PC-3 (cell line): ENCODE results near the gene TYW1. TPM values are rescaled to one million over a fixed set of nuclear protein-coding genes. Genes with fewer than 3 reads are reported as not detected.

Experiments used
- ATAC-seq: fragments of 200-7000 bp; cut with Tn5 transposase; 2 replicates; pipeline ENCODE4 v1.9.1; 2020; ENCODE audit warnings: mild to moderate bottlenecking, moderate library complexity
- BruUV-seq: library from RNA; stranded (reverse); fragments of 400-500 nt; replicated peaks from 2 replicates; lab custom pipeline; 2021; lab: Mats Ljungman, UMichigan
- CTCF ChIA-PET: fragments of 300-600 bp; sonication (Branson Sonifier 250); formaldehyde crosslinking; loops from one replicate; lab custom pipeline; 2022; ENCODE audit warnings: antibody characterized with exemption; lab: Charles Lee
- POLR2A ChIA-PET: fragments of 300-600 bp; sonication (Branson Sonifier 250); formaldehyde crosslinking; loops from one replicate; lab custom pipeline; 2022; ENCODE audit warnings: antibody characterized with exemption; ENCODE audit not compliant: unreplicated experiment; lab: Charles Lee
- DNase-seq: peaks from one replicate; pipeline ENCODE4 v3.0.0-alpha.2; 2015
- H2AFZ ChIP-seq: fragments of 300-600 bp; sonication (generic); 2 replicates; pipeline ENCODE4 v1.6.0; 2016; ENCODE audit warnings: antibody characterized with exemption, low read length
- H3F3A ChIP-seq: fragments of 300-600 bp; sonication (generic); one replicate; pipeline ENCODE4 v1.6.0; 2017; ENCODE audit warnings: antibody characterized with exemption, low read length, control low read depth, mild to moderate bottlenecking; ENCODE audit not compliant: unreplicated experiment
- H3K27ac ChIP-seq: fragments of 300-600 bp; sonication (generic); 2 replicates; pipeline ENCODE4 v1.5.1; 2016; ENCODE audit warnings: mild to moderate bottlenecking, low read length
- H3K27me3 ChIP-seq: fragments of 300-600 bp; sonication (generic); 2 replicates; pipeline ENCODE4 v1.6.1; 2016; ENCODE audit warnings: low read length, mixed read lengths
- H3K36me3 ChIP-seq: fragments of 300-600 bp; sonication (generic); 2 replicates; pipeline ENCODE4 v1.6.1; 2016; ENCODE audit warnings: low read depth, mixed run types, low read length, mixed read lengths
- H3K4me1 ChIP-seq: fragments of 300-600 bp; sonication (generic); 2 replicates; pipeline ENCODE4 v1.5.1; 2016; ENCODE audit warnings: low read length; ENCODE audit not compliant: insufficient read depth
- H3K4me2 ChIP-seq: fragments of 300-600 bp; sonication (generic); 2 replicates; pipeline ENCODE4 v1.6.0; 2016; ENCODE audit warnings: low read length
- H3K4me3 ChIP-seq: fragments of 300-600 bp; sonication (generic); 2 replicates; pipeline ENCODE4 v1.5.1; 2016; ENCODE audit warnings: mild to moderate bottlenecking, low read length, mixed read lengths
- H3K79me2 ChIP-seq: fragments of 300-600 bp; sonication (generic); 2 replicates; pipeline ENCODE4 v1.6.1; 2017; ENCODE audit warnings: low read length, mixed read lengths
- H3K9ac ChIP-seq: fragments of 300-600 bp; sonication (generic); 2 replicates; pipeline ENCODE4 v1.6.0; 2016; ENCODE audit warnings: mild to moderate bottlenecking, low read length
- H3K9me2 ChIP-seq: fragments of 300-600 bp; sonication (generic); replicated peaks from 2 replicates; pipeline ENCODE4 v1.6.1; 2016; ENCODE audit warnings: mixed run types, low read length, mixed read lengths
- H3K9me3 ChIP-seq: fragments of 300-600 bp; sonication (generic); 2 replicates; pipeline ENCODE4 v1.6.1; 2016; ENCODE audit warnings: low read length, mixed read lengths
- H4K20me1 ChIP-seq: fragments of 300-600 bp; sonication (generic); 2 replicates; pipeline ENCODE4 v1.6.1; 2016; ENCODE audit warnings: low read length, mixed read lengths
- EZH2 ChIP-seq: fragments of 300-600 bp; sonication (generic); IDR thresholded peaks from one replicate; pipeline ENCODE4 v1.6.1; 2017; ENCODE audit warnings: antibody characterized with exemption, mild to moderate bottlenecking, low read length; ENCODE audit not compliant: unreplicated experiment
- EZH2phosphoT487 ChIP-seq: fragments of 300-600 bp; sonication (generic); IDR thresholded peaks from 2 replicates; pipeline ENCODE4 v1.6.1; 2018; ENCODE audit warnings: mild to moderate bottlenecking, antibody characterized with exemption, low read length, borderline replicate concordance
- intact Hi-C: fragments of 100-400 bp; cut with micrococcal nuclease; formaldehyde crosslinking; loops from 2 replicates; pipeline ENCODE4 v1.9.0; 2023
- total RNA-seq: library from RNA; depleted of rRNA; stranded (reverse); fragments of >200 nt; gene quantifications from 2 replicates; pipeline ENCODE4 v1.2.3, GENCODE V29; 2014
- TF ChIP-seq, protein P1 (sequence below): fragments of 300-600 bp; sonication (generic); conservative IDR thresholded peaks from 2 replicates; pipeline ENCODE4 v1.5.1; 2017; ENCODE audit warnings: antibody characterized with exemption, low read depth, mild to moderate bottlenecking, low read length

The TYW1 gene
- total RNA-seq, 1 experiment from 2014 or later, result 13.4 TPM

DNA sequence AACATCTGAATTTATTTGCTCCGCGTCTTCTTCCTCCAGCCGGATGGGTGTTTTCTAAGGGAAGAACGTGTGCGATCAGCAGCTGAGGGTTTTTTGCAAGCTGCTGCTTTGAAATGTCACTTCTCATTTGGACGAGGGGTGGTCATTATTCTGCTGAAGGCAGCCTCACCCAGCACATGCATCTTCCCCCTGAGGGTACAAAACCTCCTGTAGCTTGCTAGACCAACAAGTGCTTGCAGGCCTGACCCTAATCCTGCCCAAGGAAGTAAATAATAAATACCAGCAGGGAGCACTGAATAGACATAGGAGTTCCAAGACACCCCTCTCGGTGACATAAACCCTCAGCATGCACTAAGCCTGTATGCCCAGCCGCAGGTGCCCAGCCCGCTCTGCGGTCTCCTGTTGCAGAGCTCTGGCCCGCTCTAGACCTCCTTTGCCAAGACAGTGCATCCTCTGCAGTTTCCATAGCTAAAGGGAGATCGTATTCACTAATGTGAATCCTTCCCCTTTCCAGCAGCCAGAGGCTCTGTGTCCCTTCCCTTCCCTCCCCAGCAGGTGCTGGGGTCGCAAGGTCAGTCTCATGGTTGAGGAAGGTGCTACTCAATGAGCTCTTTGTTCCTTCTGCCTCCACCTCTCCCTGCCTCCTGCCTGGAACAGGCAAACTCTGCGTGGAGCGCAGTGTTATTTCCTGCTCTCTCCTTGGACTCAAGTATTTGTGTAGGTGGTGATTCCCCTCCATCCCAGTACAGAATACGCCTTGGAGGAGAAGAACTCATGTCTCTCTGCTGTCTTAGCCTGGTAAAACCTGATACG is 37.9 kb upstream of the TYW1 start:
- H3K27ac ChIP-seq, result no peak overlapping the region
- no peaks in the 10 kb centered on the region for H3F3A ChIP-seq
- no peaks in the 10 kb centered on the region for H3K9me3 ChIP-seq
- no peaks in the 10 kb centered on the region for H3K4me1 ChIP-seq
- no peak overlapping the region for H2AFZ ChIP-seq
- no peak for DNase-seq
- H3K4me3 ChIP-seq, result no peak overlapping the region
- no peaks in the 10 kb centered on the region for H3K79me2 ChIP-seq
- ATAC-seq, result no peak
- H3K9me2 ChIP-seq, result no peaks in the 10 kb centered on the region
- intact Hi-C loops, result no loop called here
- H4K20me1 ChIP-seq, result no peaks in the 10 kb centered on the region
- H3K36me3 ChIP-seq, result peaks cover 37% of the 10 kb centered on the region
- BruUV-seq, result no TSS peak
- TF ChIP-seq, protein P1, sequence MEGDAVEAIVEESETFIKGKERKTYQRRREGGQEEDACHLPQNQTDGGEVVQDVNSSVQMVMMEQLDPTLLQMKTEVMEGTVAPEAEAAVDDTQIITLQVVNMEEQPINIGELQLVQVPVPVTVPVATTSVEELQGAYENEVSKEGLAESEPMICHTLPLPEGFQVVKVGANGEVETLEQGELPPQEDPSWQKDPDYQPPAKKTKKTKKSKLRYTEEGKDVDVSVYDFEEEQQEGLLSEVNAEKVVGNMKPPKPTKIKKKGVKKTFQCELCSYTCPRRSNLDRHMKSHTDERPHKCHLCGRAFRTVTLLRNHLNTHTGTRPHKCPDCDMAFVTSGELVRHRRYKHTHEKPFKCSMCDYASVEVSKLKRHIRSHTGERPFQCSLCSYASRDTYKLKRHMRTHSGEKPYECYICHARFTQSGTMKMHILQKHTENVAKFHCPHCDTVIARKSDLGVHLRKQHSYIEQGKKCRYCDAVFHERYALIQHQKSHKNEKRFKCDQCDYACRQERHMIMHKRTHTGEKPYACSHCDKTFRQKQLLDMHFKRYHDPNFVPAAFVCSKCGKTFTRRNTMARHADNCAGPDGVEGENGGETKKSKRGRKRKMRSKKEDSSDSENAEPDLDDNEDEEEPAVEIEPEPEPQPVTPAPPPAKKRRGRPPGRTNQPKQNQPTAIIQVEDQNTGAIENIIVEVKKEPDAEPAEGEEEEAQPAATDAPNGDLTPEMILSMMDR, result no peak
- TF ChIP-seq EZH2phosphoT487 (no peak), EZH2 (no peak)
- no peak overlapping the region for H3K9ac ChIP-seq
- no peaks in the 10 kb centered on the region for H3K27me3 ChIP-seq
- POLR2A ChIA-PET, result no interaction called here
- H3K4me2 ChIP-seq, result no peak overlapping the region
- CTCF ChIA-PET, result no interaction called here

DNA sequence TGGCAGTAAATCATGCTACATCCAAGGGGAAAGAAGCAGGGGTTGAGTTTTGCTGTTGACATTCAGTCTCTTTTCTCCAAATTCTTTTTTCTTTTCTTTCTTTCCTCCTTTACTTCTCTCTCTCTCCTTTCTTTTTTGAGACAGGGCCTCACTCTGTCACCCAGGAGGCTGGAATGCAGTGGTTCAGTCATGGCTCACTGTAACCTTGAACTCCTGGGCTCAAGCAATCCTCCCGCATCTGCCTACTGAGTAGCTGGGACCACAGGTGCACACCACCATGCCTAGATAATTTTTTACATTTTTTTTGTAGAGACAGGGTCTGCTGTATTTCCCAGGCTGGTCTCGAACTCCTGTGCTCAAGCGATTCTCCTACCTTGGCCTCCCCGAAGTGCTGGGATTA is 36.4 kb upstream of the TYW1 start:
- H3K4me2 ChIP-seq, result no peak overlapping the region
- H3K4me1 ChIP-seq, result no peaks in the 10 kb centered on the region
- H3K4me3 ChIP-seq, result no peak overlapping the region
- no peaks in the 10 kb centered on the region for H4K20me1 ChIP-seq
- peaks cover 28% of the 10 kb centered on the region; the same call in 1 of the 2 replicates for H3K36me3 ChIP-seq
- H3K27me3 ChIP-seq, result no peaks in the 10 kb centered on the region
- no peak overlapping the region for H3K9ac ChIP-seq
- intact Hi-C loops, result no loop called here
- POLR2A ChIA-PET, result no interaction called here
- TF ChIP-seq, protein P1, result no peak
- TF ChIP-seq EZH2phosphoT487 (no peak), EZH2 (no peak)
- no peaks in the 10 kb centered on the region for H3F3A ChIP-seq
- H3K9me3 ChIP-seq, result no peaks in the 10 kb centered on the region
- H3K79me2 ChIP-seq, result no peaks in the 10 kb centered on the region
- H3K9me2 ChIP-seq, result no peaks in the 10 kb centered on the region
- CTCF ChIA-PET, result no interaction called here
- DNase-seq, result no peak
- H2AFZ ChIP-seq, result no peak overlapping the region
- BruUV-seq, result no TSS peak
- no peak for ATAC-seq
- H3K27ac ChIP-seq, result no peak overlapping the region

DNA sequence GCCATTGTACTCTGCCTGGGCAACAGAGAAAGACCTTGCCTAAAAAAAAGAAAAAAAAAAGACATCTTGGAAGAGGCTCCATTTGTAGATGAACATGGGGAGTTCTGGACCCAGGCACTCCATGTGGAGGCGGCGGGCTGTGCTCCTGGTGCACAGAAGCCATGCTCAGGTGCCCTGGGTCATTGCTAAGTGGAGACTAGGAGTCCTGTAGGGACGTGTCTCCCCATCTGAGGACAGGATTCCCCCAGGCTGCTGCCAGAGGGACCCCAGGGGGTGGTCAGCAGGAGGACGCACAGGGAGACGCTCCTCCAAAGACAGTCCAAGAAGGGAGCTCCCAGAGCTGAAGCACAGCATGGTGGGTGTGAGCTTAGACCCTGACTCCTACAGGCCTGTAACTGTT is 35.5 kb upstream of the TYW1 start:
- ATAC-seq (no peak), DNase-seq (no peak)
- Histone ChIP-seq H3K9me2 (no peaks in the 10 kb centered on the region), H2AFZ (no peak overlapping the region), H3K4me2 (no peak overlapping the region), H4K20me1 (no peaks in the 10 kb centered on the region), H3K4me1 (no peaks in the 10 kb centered on the region), H3F3A (no peaks in the 10 kb centered on the region), H3K27me3 (no peaks in the 10 kb centered on the region), H3K27ac (no peak overlapping the region), H3K9ac (no peak overlapping the region), H3K4me3 (no peak overlapping the region), H3K36me3 (peaks cover 21% of the 10 kb centered on the region; the same call in 1 of the 2 replicates), H3K79me2 (no peaks in the 10 kb centered on the region), H3K9me3 (no peaks in the 10 kb centered on the region)
- ChIA-PET POLR2A (no interaction called here), CTCF (no interaction called here)
- BruUV-seq, result no TSS peak
- TF ChIP-seq, protein P1, result no peak
- TF ChIP-seq EZH2 (no peak), EZH2phosphoT487 (no peak)
- intact Hi-C loops, result no loop called here
